Mucosa of descending colon (tissue), 3 donors: ENCODE data around the gene UNG. TPM values are rescaled to one million over a fixed set of nuclear protein-coding genes. Genes with fewer than 3 reads are reported as not detected.
A peak's percentile ranks its signal among the peaks of the same experiment; 100 is the strongest.

ENCODE experiments used
- ATAC-seq: fragments of 200-7000 bp; cut with Tn5 transposase; one replicate; pipeline ENCODE4 v1.9.1; 2020; ENCODE audit warnings: mild to moderate bottlenecking, moderate library complexity
- DNase-seq, 3 donors: peaks; one replicate each; pipeline ENCODE4 v3.0.0-alpha.2; 2020
- H3K36me3 ChIP-seq: fragments of 200-600 bp; one replicate; pipeline ENCODE4 v1.8.0; 2021; ENCODE audit warnings: low read depth, mild to moderate bottlenecking
- H3K4me1 ChIP-seq: fragments of 200-600 bp; one replicate; pipeline ENCODE4 v1.8.0; 2021; ENCODE audit warnings: low read depth, mild to moderate bottlenecking
- H3K4me3 ChIP-seq: fragments of 200-600 bp; one replicate; pipeline ENCODE4 v1.8.0; 2021; ENCODE audit warnings: mild to moderate bottlenecking
- H3K9me3 ChIP-seq: fragments of 200-600 bp; one replicate; pipeline ENCODE4 v1.8.0; 2021; ENCODE audit warnings: mild to moderate bottlenecking
- intact Hi-C, 2 donors: fragments of 100-400 bp; cut with DNase I in 1 of 2; cut with micrococcal nuclease in 1 of 2; formaldehyde crosslinking; loops; one replicate each; pipeline versions ENCODE4 v1.11.0 to v1.11.1; 2022; cut with DNase I, micrococcal nuclease
- total RNA-seq, 3 donors: library from RNA; stranded (reverse); fragmentation: NEBNext Ultra II Directional in 2 of 3; extraction: Animal tissue kit (Norgen Biotek cat#: 25700) in 2 of 3; gene quantifications; one replicate each; pipeline versions ENCODE4 v1.2.1 to v1.2.4, GENCODE V29; 2021 to 2023
- TF ChIP-seq, protein P1 (sequence below): fragments of 200-600 bp; IDR thresholded peaks from one replicate; pipeline ENCODE4 v1.8.0; 2022; ENCODE audit warnings: antibody characterized with exemption, mild to moderate bottlenecking
- donor health status: DM: no; HTN: no; CAD: no; lungs with moderate emphysema.
- donor health status: DM: no; HTN: no; CAD: no.
- donor health status: DM: no; HTN: yes; CAD: no.

The UNG gene
- total RNA-seq, 3 donors from 2014 or later, result 22.1 to 39.4 (median 35.6) TPM

DNA sequence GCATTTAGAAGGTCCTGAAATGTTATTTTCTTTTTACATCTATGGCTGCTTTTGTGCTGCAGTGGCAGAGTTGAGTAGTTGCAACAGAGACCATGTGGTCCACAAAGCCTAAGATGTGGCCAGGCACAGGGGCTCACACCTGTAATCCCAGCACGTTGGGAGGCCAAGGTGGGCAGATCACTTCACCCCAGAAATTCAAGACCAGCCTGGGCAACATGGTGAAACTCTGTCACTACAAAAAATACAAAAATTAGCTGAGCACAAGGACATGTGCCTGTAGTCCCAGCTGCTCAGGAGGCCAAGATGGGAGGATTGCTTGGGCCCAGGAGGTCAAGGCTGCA is 31.6 kb upstream of the UNG start:
- DNase-seq (no peak), ATAC-seq (no peak)
- peaks cover 4% of the 10 kb centered on the region for H3K36me3 ChIP-seq

DNA sequence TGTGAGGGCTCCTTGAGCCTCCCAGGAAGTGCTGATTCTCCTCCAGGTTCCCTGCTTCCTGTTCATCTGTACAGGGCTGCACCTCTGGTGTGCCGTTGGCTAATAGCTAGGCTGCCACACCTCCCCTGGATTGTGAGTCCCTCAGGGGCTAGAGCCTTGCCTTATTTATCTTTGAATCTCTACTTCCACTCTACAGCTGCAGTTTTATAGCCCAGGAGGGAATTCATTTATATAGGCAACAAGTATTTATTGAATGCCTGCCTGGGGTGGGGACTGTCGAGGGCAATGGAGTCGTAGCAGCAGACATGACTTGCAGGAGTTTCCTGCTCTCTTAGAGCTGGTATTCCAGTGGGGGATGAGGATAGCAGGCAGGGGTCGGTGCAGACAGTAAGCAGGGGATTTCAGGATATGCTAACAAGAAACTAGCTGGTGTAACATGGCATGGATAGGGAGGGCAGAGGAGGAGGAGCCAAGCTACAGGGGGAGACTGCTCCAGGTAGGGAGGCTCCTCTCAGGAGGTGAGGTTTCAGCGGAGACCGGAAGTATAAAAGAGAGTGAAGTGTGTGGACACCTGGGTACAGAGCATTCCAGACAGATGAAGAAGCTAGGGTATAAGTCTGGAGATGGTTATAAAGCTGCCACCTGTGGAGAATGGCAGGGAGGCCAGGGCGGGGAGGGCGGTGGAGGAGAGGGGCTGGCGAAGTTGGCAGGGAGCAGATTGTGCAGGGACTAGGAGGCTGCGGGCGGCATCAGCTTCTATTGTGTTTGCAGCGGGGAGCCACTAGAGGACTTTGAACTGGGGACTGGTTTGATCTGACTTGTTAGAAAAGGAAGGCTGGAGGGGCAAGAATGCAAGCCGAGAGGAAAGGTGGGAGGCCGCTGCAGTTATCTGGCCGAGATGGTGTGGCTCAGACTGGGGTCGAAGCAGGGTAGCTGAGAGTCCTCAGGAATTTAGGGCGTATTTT is 27.8 kb upstream of the UNG start:
- peak; percentile 91 for ATAC-seq
- peaks cover 15% of the 10 kb centered on the region for H3K4me1 ChIP-seq
- intact Hi-C loops, result no loop called here
- H3K4me3 ChIP-seq, result no peak overlapping the region
- H3K9me3 ChIP-seq, result no peaks in the 10 kb centered on the region
- TF ChIP-seq, protein P1, sequence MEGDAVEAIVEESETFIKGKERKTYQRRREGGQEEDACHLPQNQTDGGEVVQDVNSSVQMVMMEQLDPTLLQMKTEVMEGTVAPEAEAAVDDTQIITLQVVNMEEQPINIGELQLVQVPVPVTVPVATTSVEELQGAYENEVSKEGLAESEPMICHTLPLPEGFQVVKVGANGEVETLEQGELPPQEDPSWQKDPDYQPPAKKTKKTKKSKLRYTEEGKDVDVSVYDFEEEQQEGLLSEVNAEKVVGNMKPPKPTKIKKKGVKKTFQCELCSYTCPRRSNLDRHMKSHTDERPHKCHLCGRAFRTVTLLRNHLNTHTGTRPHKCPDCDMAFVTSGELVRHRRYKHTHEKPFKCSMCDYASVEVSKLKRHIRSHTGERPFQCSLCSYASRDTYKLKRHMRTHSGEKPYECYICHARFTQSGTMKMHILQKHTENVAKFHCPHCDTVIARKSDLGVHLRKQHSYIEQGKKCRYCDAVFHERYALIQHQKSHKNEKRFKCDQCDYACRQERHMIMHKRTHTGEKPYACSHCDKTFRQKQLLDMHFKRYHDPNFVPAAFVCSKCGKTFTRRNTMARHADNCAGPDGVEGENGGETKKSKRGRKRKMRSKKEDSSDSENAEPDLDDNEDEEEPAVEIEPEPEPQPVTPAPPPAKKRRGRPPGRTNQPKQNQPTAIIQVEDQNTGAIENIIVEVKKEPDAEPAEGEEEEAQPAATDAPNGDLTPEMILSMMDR, result no peak
- H3K36me3 ChIP-seq, result peaks cover 10% of the 10 kb centered on the region
- DNase-seq, result peak; percentile 77 to 82 (median 79)

More for the DNA sequence above, 31.6 kb upstream of the UNG start:
- intact Hi-C loops, result no loop called here
- TF ChIP-seq, protein P1, result no peak
- Histone ChIP-seq H3K4me1 (peaks cover 15% of the 10 kb centered on the region), H3K4me3 (no peak overlapping the region), H3K9me3 (no peaks in the 10 kb centered on the region)

DNA sequence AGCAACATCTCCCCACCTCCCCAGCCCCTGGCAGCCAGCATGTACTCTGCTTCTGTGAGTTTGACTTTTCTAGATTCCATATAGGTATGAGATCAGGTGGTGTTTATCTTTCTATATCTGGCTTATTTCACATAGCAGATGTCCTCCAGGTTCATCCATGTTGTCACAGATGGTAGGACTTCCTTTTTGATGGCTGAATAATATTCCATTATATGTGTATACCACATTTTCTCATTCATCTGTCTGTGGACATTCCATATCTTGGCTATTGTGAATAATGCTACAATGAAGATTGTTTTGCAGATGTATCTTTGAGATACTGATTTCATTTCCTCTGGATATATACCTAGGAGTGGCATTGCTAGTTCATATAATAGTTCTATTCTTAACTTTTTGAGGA is 22.5 kb upstream of the UNG start:
- intact Hi-C loops, result no loop called here
- no peak overlapping the region for H3K4me3 ChIP-seq
- H3K4me1 ChIP-seq, result no peaks in the 10 kb centered on the region
- TF ChIP-seq, protein P1, result no peak
- no peaks in the 10 kb centered on the region for H3K9me3 ChIP-seq
- peaks cover 6% of the 10 kb centered on the region for H3K36me3 ChIP-seq
- no peak for DNase-seq
- no peak for ATAC-seq

DNA sequence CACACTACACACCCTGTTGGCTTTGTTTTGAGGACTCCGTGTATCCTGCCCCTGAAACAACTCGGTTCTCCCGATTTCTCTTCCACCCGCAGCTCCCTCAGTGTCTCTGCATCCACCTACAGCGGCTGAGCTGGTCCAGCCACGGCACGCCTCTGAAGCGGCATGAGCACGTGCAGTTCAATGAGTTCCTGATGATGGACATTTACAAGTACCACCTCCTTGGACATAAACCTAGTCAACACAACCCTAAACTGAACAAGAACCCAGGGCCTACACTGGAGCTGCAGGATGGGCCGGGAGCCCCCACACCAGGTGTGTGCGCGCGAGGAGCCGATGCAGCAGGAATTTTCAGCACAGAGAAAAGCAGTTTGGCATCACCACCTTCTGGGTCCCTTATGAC is 14.6 kb upstream of the UNG start:
- Histone ChIP-seq H3K4me1 (no peaks in the 10 kb centered on the region), H3K4me3 (no peak overlapping the region), H3K9me3 (no peaks in the 10 kb centered on the region), H3K36me3 (no peaks in the 10 kb centered on the region)
- TF ChIP-seq, protein P1, result no peak
- DNase-seq (no peak), ATAC-seq (no peak)
- intact Hi-C loops, result no loop called here

DNA sequence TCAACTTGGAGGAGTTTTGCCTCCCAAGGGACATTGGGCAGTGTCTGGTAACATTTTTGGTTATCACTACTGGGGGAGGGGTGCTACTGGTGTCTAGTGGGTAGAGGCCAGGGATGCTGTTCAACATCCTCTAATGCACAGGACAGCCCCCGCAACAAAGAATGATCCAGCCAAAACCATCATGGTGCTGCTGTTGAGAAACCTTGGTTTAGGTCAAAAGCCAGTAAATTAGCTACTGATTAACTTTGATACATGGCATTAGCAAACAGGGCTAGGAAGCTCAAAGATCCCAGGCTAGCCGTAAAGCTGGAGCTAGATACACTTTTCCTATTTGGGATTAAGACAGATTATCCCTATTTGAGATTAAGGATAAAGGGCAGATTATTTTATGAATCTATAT is 13.0 kb upstream of the UNG start:
- no peak overlapping the region for H3K4me3 ChIP-seq
- ATAC-seq, result peak; percentile 62
- no peak for DNase-seq
- intact Hi-C loops, result no loop called here
- no peaks in the 10 kb centered on the region for H3K9me3 ChIP-seq
- no peaks in the 10 kb centered on the region for H3K4me1 ChIP-seq
- TF ChIP-seq, protein P1, result no peak
- H3K36me3 ChIP-seq, result peaks cover 4% of the 10 kb centered on the region
